Calu3 (cell line): ENCODE data around the gene PUS10. TPM values are rescaled to one million over a fixed set of nuclear protein-coding genes. Genes with fewer than 3 reads are reported as not detected.

ENCODE experiments used
- BruUV-seq: library from RNA; stranded (reverse); fragments of 400-500 nt; replicated peaks from 2 replicates; lab custom pipeline; 2021; lab: Mats Ljungman, UMichigan
- CTCF ChIA-PET: fragments of 300-600 bp; sonication (Branson Sonifier 250); formaldehyde crosslinking; loops from one replicate; lab custom pipeline; 2022; ENCODE audit warnings: antibody characterized with exemption; lab: Charles Lee
- DNase-seq: peaks from one replicate; pipeline ENCODE4 v3.0.0; 2022
- H3K27ac Mint-ChIP-seq: one replicate; pipeline ENCODE4 v1.8.0; 2022; ENCODE audit warnings: mixed read lengths; ENCODE audit not compliant: unreplicated experiment
- H3K27me3 Mint-ChIP-seq: one replicate; pipeline ENCODE4 v1.8.0; 2022; ENCODE audit warnings: mixed read lengths; ENCODE audit not compliant: unreplicated experiment
- H3K36me3 Mint-ChIP-seq: one replicate; pipeline ENCODE4 v1.8.0; 2022; ENCODE audit warnings: mild to moderate bottlenecking, moderate library complexity, mixed read lengths; ENCODE audit not compliant: insufficient read depth, unreplicated experiment
- H3K4me1 Mint-ChIP-seq: one replicate; pipeline ENCODE4 v1.8.0; 2022; ENCODE audit warnings: mild to moderate bottlenecking, low read depth, mixed read lengths; ENCODE audit not compliant: unreplicated experiment
- H3K4me3 Mint-ChIP-seq: one replicate; pipeline ENCODE4 v1.8.0; 2022; ENCODE audit warnings: mild to moderate bottlenecking, low read depth, moderate library complexity, mixed read lengths; ENCODE audit not compliant: unreplicated experiment
- H3K9me3 Mint-ChIP-seq: one replicate; pipeline ENCODE4 v1.8.0; 2022; ENCODE audit warnings: low read depth, mixed read lengths; ENCODE audit not compliant: unreplicated experiment
- CTCF ChIP-seq: fragments of 200-600 bp; IDR thresholded peaks from one replicate; pipeline ENCODE4 v1.8.0; 2022; ENCODE audit warnings: antibody characterized with exemption; ENCODE audit not compliant: unreplicated experiment
- intact Hi-C: fragments of 100-400 bp; cut with micrococcal nuclease; formaldehyde crosslinking; loops from one replicate; pipeline ENCODE4 v1.10.0; 2022; ENCODE audit not compliant: unreplicated experiment
- total RNA-seq: library from RNA; stranded (reverse); gene quantifications from 2 replicates; pipeline ENCODE4 v1.2.3, GENCODE V29; 2022

Gene PUS10
- total RNA-seq, 1 experiment from 2014 or later, result 7.2 TPM

GRCh38 chr2:61011678-61012077 is 6.4 kb downstream of the PUS10 start:
- intact Hi-C loops, result no loop called here
- H3K4me3 Mint-ChIP-seq, result no peak overlapping the region
- H3K27ac Mint-ChIP-seq, result no peak overlapping the region
- DNase-seq, result no peak
- H3K9me3 Mint-ChIP-seq, result no peaks in the 10 kb centered on the region
- H3K36me3 Mint-ChIP-seq, result peaks cover 20% of the 10 kb centered on the region
- BruUV-seq, result no TSS peak
- no peak for TF ChIP-seq CTCF
- no peaks in the 10 kb centered on the region for H3K27me3 Mint-ChIP-seq
- CTCF ChIA-PET, result no interaction called here
- H3K4me1 Mint-ChIP-seq, result peaks cover 18% of the 10 kb centered on the region

GRCh38 chr2:61009355-61009754 is 8.7 kb downstream of the PUS10 start:
- Mint-ChIP-seq H3K4me1 (peaks cover 18% of the 10 kb centered on the region), H3K27me3 (no peaks in the 10 kb centered on the region), H3K9me3 (no peaks in the 10 kb centered on the region), H3K36me3 (peaks cover 4% of the 10 kb centered on the region), H3K4me3 (no peak overlapping the region), H3K27ac (no peak overlapping the region)
- CTCF ChIA-PET, result no interaction called here
- intact Hi-C loops, result no loop called here
- no TSS peak for BruUV-seq
- DNase-seq, result no peak
- no peak for TF ChIP-seq CTCF

GRCh38 chr2:61006486-61007105 is 11.5 kb downstream of the PUS10 start:
- intact Hi-C loops, result no loop called here
- no peak for TF ChIP-seq CTCF
- no peak for DNase-seq
- no peaks in the 10 kb centered on the region for H3K9me3 Mint-ChIP-seq
- no peak overlapping the region for H3K27ac Mint-ChIP-seq
- H3K27me3 Mint-ChIP-seq, result no peaks in the 10 kb centered on the region
- no peaks in the 10 kb centered on the region for H3K4me1 Mint-ChIP-seq
- no peak overlapping the region for H3K4me3 Mint-ChIP-seq
- H3K36me3 Mint-ChIP-seq, result peaks cover 4% of the 10 kb centered on the region
- CTCF ChIA-PET, result interaction anchor here (0.6 to 1.2 kb wide), 3 partner anchors 14 to 216 kb away, joined by 3 to 6 read pairs (median 4); no protein-coding TSS in a partner anchor
- no TSS peak for BruUV-seq

GRCh38 chr2:61005736-61006135 is 12.3 kb downstream of the PUS10 start:
- H3K9me3 Mint-ChIP-seq, result no peaks in the 10 kb centered on the region
- peaks cover 4% of the 10 kb centered on the region for H3K36me3 Mint-ChIP-seq
- no peak overlapping the region for H3K4me3 Mint-ChIP-seq
- no peaks in the 10 kb centered on the region for H3K27me3 Mint-ChIP-seq
- no peak overlapping the region for H3K27ac Mint-ChIP-seq
- H3K4me1 Mint-ChIP-seq, result no peaks in the 10 kb centered on the region
- DNase-seq, result no peak
- no peak for TF ChIP-seq CTCF
- intact Hi-C loops, result no loop called here
- no TSS peak for BruUV-seq
- CTCF ChIA-PET, result interaction anchor here (1.2 kb wide), 1 partner anchor 13 kb away, joined by 3 read pairs; no protein-coding TSS in a partner anchor
